Measurements from ENCODE around the gene FADD.
"Not testable (repeated sequence)": the region's sequence is repeated elsewhere in the genome, so short reads cannot be mapped to it uniquely, and the experiment has no call there.

FADD gene

GRCh38 chr11:70212227-70212811 is 9.2 kb downstream of the FADD start (continued):
- TF ChIP-seq TSHZ2 (CRISPR knock-in tag; IDR thresholded peaks at IDR 0.05) (no peak), ZNF8 (CRISPR knock-in tag; IDR thresholded peaks at IDR 0.05) (no peak), RARB (CRISPR knock-in tag; IDR thresholded peaks at IDR 0.05) (no peak), ZC3H10 (CRISPR knock-in tag; IDR thresholded peaks at IDR 0.05) (no peak)

- ATAC-seq, result not testable (repeated sequence)
Measured at GRCh38 chr11:70217388-70217787, 14.3 kb downstream of the FADD start.

GRCh38 chr11:70218076-70218475 is 15.0 kb downstream of the FADD start:
- not testable (repeated sequence) for ATAC-seq

- no peak for TF ChIP-seq ZFP3 (CRISPR knock-in tag; IDR thresholded peaks at IDR 0.05)
- no peak for TF ChIP-seq TSHZ2 (CRISPR knock-in tag; IDR thresholded peaks at IDR 0.05)
- no peak for TF ChIP-seq ZNF565 (CRISPR knock-in tag; conservative IDR thresholded peaks at IDR 0.05; ENCODE audit: low read depth)
- ATAC-seq, result no peak
Measured at GRCh38 chr11:70220136-70220535, 17.0 kb downstream of the FADD start.

GRCh38 chr11:70220920-70221319 is 17.8 kb downstream of the FADD start:
- ATAC-seq, result no peak; the same call in 2 of the 3 replicates
- TF ChIP-seq ESRRG (CRISPR knock-in tag; IDR thresholded peaks at IDR 0.05), result no peak
- TF ChIP-seq POU6F1 (CRISPR knock-in tag; IDR thresholded peaks at IDR 0.05; ENCODE audit: borderline replicate concordance, low read depth), result no peak
- no peak for TF ChIP-seq ZNF565 (CRISPR knock-in tag; conservative IDR thresholded peaks at IDR 0.05; ENCODE audit: low read depth)
- TF ChIP-seq ARNTL (CRISPR knock-in tag; IDR thresholded peaks at IDR 0.05; ENCODE audit: borderline replicate concordance, low read depth), result no peak

GRCh38 chr11:70225681-70226177 is 22.6 kb downstream of the FADD start:
- ATAC-seq, result no peak
- TF ChIP-seq ZC3H10 (CRISPR knock-in tag; IDR thresholded peaks at IDR 0.05), result no peak
- no peak for TF ChIP-seq CSRNP3 (CRISPR knock-in tag; IDR thresholded peaks at IDR 0.05)
- TF ChIP-seq SNAI2 (CRISPR knock-in tag; IDR thresholded peaks at IDR 0.05), result no peak
- no peak for TF ChIP-seq ZFP3 (CRISPR knock-in tag; IDR thresholded peaks at IDR 0.05)
- no peak for TF ChIP-seq CREB5 (CRISPR knock-in tag; IDR thresholded peaks at IDR 0.05; ENCODE audit: low read depth)
- TF ChIP-seq ZFP30 (CRISPR knock-in tag; IDR thresholded peaks at IDR 0.05), result no peak
- TF ChIP-seq CSDC2 (CRISPR knock-in tag; IDR thresholded peaks at IDR 0.05), result no peak
- no peak for TF ChIP-seq ZNF70 (CRISPR knock-in tag; IDR thresholded peaks at IDR 0.05)
- TF ChIP-seq PATZ1 (CRISPR knock-in tag; IDR thresholded peaks at IDR 0.05; ENCODE audit: borderline replicate concordance), result no peak
- TF ChIP-seq ESRRG (CRISPR knock-in tag; IDR thresholded peaks at IDR 0.05), result no peak
- no peak for TF ChIP-seq PPARA (CRISPR knock-in tag; IDR thresholded peaks at IDR 0.05; ENCODE audit: borderline replicate concordance)
- no peak for TF ChIP-seq RARB (CRISPR knock-in tag; IDR thresholded peaks at IDR 0.05)
- no peak for TF ChIP-seq POU6F1 (CRISPR knock-in tag; IDR thresholded peaks at IDR 0.05; ENCODE audit: borderline replicate concordance, low read depth)
